CD14-positive monocyte (primary cell): ENCODE measurements around the gene VPS16. TPM values are rescaled to one million over a fixed set of nuclear protein-coding genes. Genes with fewer than 3 reads are reported as not detected.

Experiments used
- DNase-seq, 3 donors: peaks; one replicate each; pipeline ENCODE4 v3.0.0-alpha.2; 2011 to 2022
- H2AFZ ChIP-seq: 2 replicates; pipeline ENCODE4 v1.6.0; 2012; ENCODE audit warnings: mild to moderate bottlenecking, low read depth, low read length, inconsistent platforms; ENCODE audit not compliant: insufficient read depth, poor library complexity, severe bottlenecking
- H3K27ac ChIP-seq, 2 donors: 1 replicate in 1 of 2; 2 replicates in 1 of 2; pipeline ENCODE4 v1.5.1; 2012 to 2013; ENCODE audit warnings: low read length in 2 of 2, control low read depth in 1 of 2, inconsistent platforms in 1 of 2, low read depth in 1 of 2, mild to moderate bottlenecking in 1 of 2
- H3K27me3 ChIP-seq, 2 donors: one replicate each; pipeline versions ENCODE4 v1.6.0 to v1.6.1; 2011 to 2013; ENCODE audit warnings: low read length in 2 of 2; ENCODE audit not compliant: control insufficient read depth in 2 of 2, insufficient read depth in 2 of 2
- H3K36me3 ChIP-seq, 2 donors: replicated peaks in 1 of 2; 1 replicate in 1 of 2; 2 replicates in 1 of 2; pipeline versions ENCODE4 v1.5.1 to v1.6.1; 2012 to 2013; ENCODE audit warnings: low read length in 2 of 2, control low read depth in 1 of 2, inconsistent platforms in 1 of 2, mild to moderate bottlenecking in 1 of 2; ENCODE audit not compliant: insufficient read depth in 2 of 2, control insufficient read depth in 1 of 2
- H3K4me1 ChIP-seq, 2 donors: 1 replicate in 1 of 2; 2 replicates in 1 of 2; pipeline versions ENCODE4 v1.5.1 to v1.6.1; 2012 to 2013; ENCODE audit warnings: low read length in 2 of 2, control low read depth in 1 of 2, inconsistent platforms in 1 of 2, mild to moderate bottlenecking in 1 of 2, moderate library complexity in 1 of 2; ENCODE audit not compliant: insufficient read depth in 2 of 2, control insufficient read depth in 1 of 2
- H3K4me2 ChIP-seq: replicated peaks from 2 replicates; pipeline ENCODE3; 2012; ENCODE audit warnings: low read length, moderate library complexity, mild to moderate bottlenecking; ENCODE audit not compliant: poor library complexity, severe bottlenecking; ENCODE audit errors: extremely low read depth
- H3K4me3 ChIP-seq, 3 experiments: fragments of 200-600 bp in 1 of 3; sonication (generic) in 1 of 3; replicated peaks in 1 of 3; 1 replicate in 2 of 3; 2 replicates in 1 of 3; pipeline ENCODE4 v1.5.1; 2011 to 2013; ENCODE audit warnings: low read length in 3 of 3, mild to moderate bottlenecking in 3 of 3, control low read depth in 2 of 3, low read depth in 2 of 3, inconsistent platforms in 1 of 3, moderate library complexity in 1 of 3
- H3K79me2 ChIP-seq: 2 replicates; pipeline ENCODE4 v1.6.0; 2012; ENCODE audit warnings: mild to moderate bottlenecking, control low read depth, inconsistent platforms, low read length, moderate library complexity; ENCODE audit not compliant: insufficient read depth
- H3K9ac ChIP-seq: 2 replicates; pipeline ENCODE4 v1.6.0; 2017; ENCODE audit warnings: low read length, mild to moderate bottlenecking; ENCODE audit not compliant: insufficient read depth, poor library complexity, severe bottlenecking
- H3K9me3 ChIP-seq, 2 donors: replicated peaks in 1 of 2; 1 replicate in 1 of 2; 2 replicates in 1 of 2; pipeline versions ENCODE4 v1.5.1 to v1.6.1; 2012 to 2013; ENCODE audit warnings: low read length in 2 of 2, control low read depth in 1 of 2; ENCODE audit not compliant: control insufficient read depth in 1 of 2, insufficient read depth in 1 of 2
- H4K20me1 ChIP-seq: 2 replicates; pipeline ENCODE4 v1.6.0; 2012; ENCODE audit warnings: mild to moderate bottlenecking, low read length, control low read depth, moderate library complexity; ENCODE audit not compliant: insufficient read depth
- H3K27ac Mint-ChIP-seq, 7 donors: one replicate each; pipeline ENCODE4 v1.8.0; 2020; ENCODE audit warnings: mild to moderate bottlenecking in 7 of 7, mixed read lengths in 7 of 7, moderate library complexity in 6 of 7, inconsistent platforms in 2 of 7
- H3K27me3 Mint-ChIP-seq, 3 donors: one replicate each; pipeline ENCODE4 v1.8.0; 2021 to 2022; ENCODE audit warnings: low read depth in 3 of 3, mild to moderate bottlenecking in 3 of 3, mixed read lengths in 3 of 3, moderate library complexity in 3 of 3, inconsistent platforms in 1 of 3
- H3K36me3 Mint-ChIP-seq, 2 donors: one replicate each; pipeline ENCODE4 v1.8.0; 2020; ENCODE audit warnings: mixed read lengths in 2 of 2, inconsistent platforms in 1 of 2, mild to moderate bottlenecking in 1 of 2
- H3K4me1 Mint-ChIP-seq: one replicate; pipeline ENCODE4 v1.8.0; 2020; ENCODE audit warnings: mild to moderate bottlenecking, mixed read lengths
- H3K4me3 Mint-ChIP-seq, 2 donors: one replicate each; pipeline ENCODE4 v1.8.0; 2020; ENCODE audit warnings: mild to moderate bottlenecking in 2 of 2, mixed read lengths in 2 of 2, moderate library complexity in 1 of 2
- H3K9me3 Mint-ChIP-seq, 7 donors: one replicate each; pipeline ENCODE4 v1.8.0; 2020 to 2022; ENCODE audit warnings: mixed read lengths in 7 of 7, mild to moderate bottlenecking in 6 of 7, moderate library complexity in 6 of 7, inconsistent platforms in 2 of 7
- WGBS: methylation state at CpG from one replicate; pipeline ENCODE4 v1.1.5; 2013; ENCODE audit warnings: missing lambda C conversion rate; ENCODE audit not compliant: insufficient coverage; 5-methylcytosine and 5-hydroxymethylcytosine counted together
- intact Hi-C, 2 donors: fragments of 100-400 bp; cut with micrococcal nuclease; formaldehyde crosslinking; loops; one replicate each; pipeline versions ENCODE4 v1.15.0 to v1.15.1; 2023
- polyA plus RNA-seq, 3 donors: library from polyadenylated mRNA; depleted of rRNA in 1 of 3; unstranded in 2 of 3; stranded (reverse) in 1 of 3; fragments of 300-500 nt in 2 of 3; fragments of >200 nt in 1 of 3; fragmentation: Illumina TruSeq in 2 of 3; gene quantifications; 1 replicate in 2 of 3; 2 replicates in 1 of 3; pipeline ENCODE4 v1.2.3, GENCODE V29; 2012 to 2021
- TF ChIP-seq, protein P1 (sequence below): fragments of 200-600 bp; IDR thresholded peaks from one replicate; pipeline ENCODE4 v1.8.0; 2022; ENCODE audit warnings: antibody characterized with exemption, mild to moderate bottlenecking

VPS16 gene
- polyA plus RNA-seq, 3 donors = 33.3 to 87.0 (median 34.5) TPM

GRCh38 chr20:2899243-2899642 is 58.7 kb downstream of the VPS16 start:
- H3K4me1 Mint-ChIP-seq = peaks cover 32% of the 10 kb centered on the region
- 88% methylated on average over 1 of the region's 3 CpGs for WGBS
- H2AFZ ChIP-seq = no peak overlapping the region
- H3K4me3 Mint-ChIP-seq = no peak overlapping the region
- peak overlapping the region in 1 of 7 donors; percentile 40 for H3K27ac Mint-ChIP-seq
- H3K4me1 ChIP-seq = peaks cover 15 to 25% of the 10 kb centered on the region in 2 donors
- no peaks in the 10 kb centered on the region for H3K27me3 ChIP-seq
- H3K9me3 ChIP-seq = no peaks in the 10 kb centered on the region
- H3K79me2 ChIP-seq = peaks cover 92% of the 10 kb centered on the region
- TF ChIP-seq, protein P1, sequence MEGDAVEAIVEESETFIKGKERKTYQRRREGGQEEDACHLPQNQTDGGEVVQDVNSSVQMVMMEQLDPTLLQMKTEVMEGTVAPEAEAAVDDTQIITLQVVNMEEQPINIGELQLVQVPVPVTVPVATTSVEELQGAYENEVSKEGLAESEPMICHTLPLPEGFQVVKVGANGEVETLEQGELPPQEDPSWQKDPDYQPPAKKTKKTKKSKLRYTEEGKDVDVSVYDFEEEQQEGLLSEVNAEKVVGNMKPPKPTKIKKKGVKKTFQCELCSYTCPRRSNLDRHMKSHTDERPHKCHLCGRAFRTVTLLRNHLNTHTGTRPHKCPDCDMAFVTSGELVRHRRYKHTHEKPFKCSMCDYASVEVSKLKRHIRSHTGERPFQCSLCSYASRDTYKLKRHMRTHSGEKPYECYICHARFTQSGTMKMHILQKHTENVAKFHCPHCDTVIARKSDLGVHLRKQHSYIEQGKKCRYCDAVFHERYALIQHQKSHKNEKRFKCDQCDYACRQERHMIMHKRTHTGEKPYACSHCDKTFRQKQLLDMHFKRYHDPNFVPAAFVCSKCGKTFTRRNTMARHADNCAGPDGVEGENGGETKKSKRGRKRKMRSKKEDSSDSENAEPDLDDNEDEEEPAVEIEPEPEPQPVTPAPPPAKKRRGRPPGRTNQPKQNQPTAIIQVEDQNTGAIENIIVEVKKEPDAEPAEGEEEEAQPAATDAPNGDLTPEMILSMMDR = no peak
- peaks cover 0 to 2% (median 0%) of the 10 kb centered on the region in 7 donors for H3K9me3 Mint-ChIP-seq
- H3K27me3 Mint-ChIP-seq = no peaks in the 10 kb centered on the region
- peaks cover 0 to 5% of the 10 kb centered on the region in 2 donors for H3K36me3 Mint-ChIP-seq
- H3K4me3 ChIP-seq = no peak overlapping the region
- no peak overlapping the region for H3K4me2 ChIP-seq
- peaks cover 39% of the 10 kb centered on the region for H4K20me1 ChIP-seq
- no peak for DNase-seq
- no peak overlapping the region for H3K9ac ChIP-seq
- intact Hi-C loops = no loop called here
- no peaks in the 10 kb centered on the region for H3K36me3 ChIP-seq
- no peak overlapping the region for H3K27ac ChIP-seq

- Histone ChIP-seq H3K4me3 (peak overlapping the region in 1 of 3 experiments; percentile 48), H3K36me3 (no peaks in the 10 kb centered on the region), H3K4me1 (peaks cover 15 to 25% of the 10 kb centered on the region in 2 donors), H3K27ac (peak overlapping the region; percentile 62 to 77), H3K9me3 (no peaks in the 10 kb centered on the region), H4K20me1 (peaks cover 45% of the 10 kb centered on the region), H3K9ac (peak overlapping the region; percentile 21), H3K79me2 (peaks cover 91% of the 10 kb centered on the region), H3K27me3 (no peaks in the 10 kb centered on the region), H2AFZ (peak overlapping the region; percentile 35), H3K4me2 (peak overlapping the region; percentile 29)
- intact Hi-C loops = no loop called here
- Mint-ChIP-seq H3K9me3 (no peaks in the 10 kb centered on the region), H3K27ac (peak overlapping the region; percentile 77 to 93 (median 86)), H3K4me3 (peak overlapping the region; percentile 29 to 79), H3K27me3 (no peaks in the 10 kb centered on the region), H3K4me1 (peaks cover 32% of the 10 kb centered on the region), H3K36me3 (peaks cover 0 to 5% of the 10 kb centered on the region in 2 donors)
- WGBS = 60% methylated on average over 10 of the region's 11 CpGs
- DNase-seq = peak; percentile 17 to 30 (median 17)
- TF ChIP-seq, protein P1 = no peak
These were observed 60.5 kb downstream of the VPS16 start for GRCh38 chr20:2900845-2901592.
